ENCODE results near the gene CTIF. TPM values are rescaled to one million over a fixed set of nuclear protein-coding genes. Genes with fewer than 3 reads are reported as not detected.

The CTIF gene
- polyA plus RNA-seq, 3 donors = 0.38 to 8.7 (median 1.2) TPM

DNA sequence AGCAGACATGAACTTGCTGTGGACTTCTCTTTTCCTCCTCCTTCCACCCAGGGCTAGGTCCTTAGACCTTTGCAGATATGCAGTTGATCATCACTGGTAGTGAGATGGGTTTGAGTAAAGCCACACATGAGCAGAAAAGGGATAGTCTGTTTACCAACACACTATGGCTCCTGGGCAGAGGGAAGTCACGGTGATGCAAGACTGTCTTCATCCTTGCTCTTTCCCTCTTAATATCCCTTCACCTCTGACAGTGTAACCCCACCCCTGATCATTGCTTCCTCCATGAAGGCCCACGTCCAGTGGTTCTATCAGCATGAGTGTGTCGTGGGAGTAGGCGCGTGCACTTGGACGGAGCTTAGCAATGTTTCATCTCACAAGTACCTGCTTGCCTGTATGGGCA is 223.2 kb downstream of the CTIF start:
- TF ChIP-seq, protein P1, sequence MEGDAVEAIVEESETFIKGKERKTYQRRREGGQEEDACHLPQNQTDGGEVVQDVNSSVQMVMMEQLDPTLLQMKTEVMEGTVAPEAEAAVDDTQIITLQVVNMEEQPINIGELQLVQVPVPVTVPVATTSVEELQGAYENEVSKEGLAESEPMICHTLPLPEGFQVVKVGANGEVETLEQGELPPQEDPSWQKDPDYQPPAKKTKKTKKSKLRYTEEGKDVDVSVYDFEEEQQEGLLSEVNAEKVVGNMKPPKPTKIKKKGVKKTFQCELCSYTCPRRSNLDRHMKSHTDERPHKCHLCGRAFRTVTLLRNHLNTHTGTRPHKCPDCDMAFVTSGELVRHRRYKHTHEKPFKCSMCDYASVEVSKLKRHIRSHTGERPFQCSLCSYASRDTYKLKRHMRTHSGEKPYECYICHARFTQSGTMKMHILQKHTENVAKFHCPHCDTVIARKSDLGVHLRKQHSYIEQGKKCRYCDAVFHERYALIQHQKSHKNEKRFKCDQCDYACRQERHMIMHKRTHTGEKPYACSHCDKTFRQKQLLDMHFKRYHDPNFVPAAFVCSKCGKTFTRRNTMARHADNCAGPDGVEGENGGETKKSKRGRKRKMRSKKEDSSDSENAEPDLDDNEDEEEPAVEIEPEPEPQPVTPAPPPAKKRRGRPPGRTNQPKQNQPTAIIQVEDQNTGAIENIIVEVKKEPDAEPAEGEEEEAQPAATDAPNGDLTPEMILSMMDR (IDR thresholded peaks at IDR 0.05) = no peak

GRCh38 chr18:48762836-48763718 is 224.2 kb downstream of the CTIF start:
- Histone ChIP-seq H3K4me1 (ENCODE audit: control insufficient read depth in 1 of 2, insufficient read depth in 2 of 2, low read length in 2 of 2) (peaks cover 7 to 12% of the 10 kb centered on the region in 2 donors), H2AFZ (ENCODE audit: insufficient read depth, low read depth, low read length, poor library complexity, severe bottlenecking) (no peak overlapping the region), H4K20me1 (ENCODE audit: insufficient read depth, low read length) (no peaks in the 10 kb centered on the region), H3K36me3 (replicated peaks in 1 of 2; ENCODE audit: control insufficient read depth in 1 of 2, insufficient read depth in 2 of 2, low read length in 2 of 2) (peaks cover 0 to 56% of the 10 kb centered on the region in 2 donors), H3K9me3 (replicated peaks in 1 of 2; ENCODE audit: control insufficient read depth in 1 of 2, insufficient read depth in 1 of 2, low read length in 2 of 2) (no peaks in the 10 kb centered on the region), H3K27me3 (ENCODE audit: control insufficient read depth in 2 of 2, insufficient read depth in 2 of 2, low read length in 2 of 2) (no peaks in the 10 kb centered on the region), H3K27ac (ENCODE audit: low read depth in 1 of 2, low read length in 2 of 2) (no peak overlapping the region), H3K79me2 (ENCODE audit: insufficient read depth, low read length) (no peaks in the 10 kb centered on the region), H3K9ac (ENCODE audit: insufficient read depth, low read length, poor library complexity, severe bottlenecking) (no peak overlapping the region), H3K4me3 (replicated peaks in 1 of 3; ENCODE audit: low read depth in 2 of 3, low read length in 3 of 3) (no peak overlapping the region), H3K4me2 (replicated peaks; ENCODE audit: extremely low read depth, low read length, poor library complexity, severe bottlenecking) (no peak overlapping the region)
- no peak for DNase-seq
- no peak overlapping the region for H3K4me3 Mint-ChIP-seq
- H3K27ac Mint-ChIP-seq = no peak overlapping the region
- 94% methylated on average over 19 of the region's 21 CpGs for WGBS (ENCODE audit: insufficient coverage)
- peaks cover 0 to 3% (median 0%) of the 10 kb centered on the region in 7 donors for H3K9me3 Mint-ChIP-seq
- peaks cover 0 to 2% (median 0%) of the 10 kb centered on the region in 3 donors for H3K27me3 Mint-ChIP-seq (ENCODE audit: low read depth in 3 of 3)
- TF ChIP-seq, protein P1 (IDR thresholded peaks at IDR 0.05) = no peak
- intact Hi-C loops (cut with micrococcal nuclease) = loop anchor here (5.0 to 10.0 kb wide), 2 partner anchors 58 to 76 kb away; no protein-coding TSS in a partner anchor
- peaks cover 16% of the 10 kb centered on the region for H3K4me1 Mint-ChIP-seq
- H3K36me3 Mint-ChIP-seq = peaks cover 60 to 70% of the 10 kb centered on the region in 2 donors

More for the DNA sequence above, 223.2 kb downstream of the CTIF start:
- H2AFZ ChIP-seq (ENCODE audit: insufficient read depth, low read depth, low read length, poor library complexity, severe bottlenecking) = no peak overlapping the region
- intact Hi-C loops (cut with micrococcal nuclease) = loop anchor here (5.0 to 10.0 kb wide), 2 partner anchors 57 to 75 kb away; no protein-coding TSS in a partner anchor
- no peak overlapping the region for H3K27ac ChIP-seq (ENCODE audit: low read depth in 1 of 2, low read length in 2 of 2)
- Mint-ChIP-seq H3K4me3 (no peak overlapping the region), H3K27me3 (ENCODE audit: low read depth in 3 of 3) (peaks cover 0 to 2% (median 0%) of the 10 kb centered on the region in 3 donors), H3K4me1 (peaks cover 17% of the 10 kb centered on the region), H3K27ac (no peak overlapping the region), H3K36me3 (peaks cover 58 to 63% of the 10 kb centered on the region in 2 donors), H3K9me3 (peaks cover 0 to 3% (median 0%) of the 10 kb centered on the region in 7 donors)
- no peaks in the 10 kb centered on the region for H3K9me3 ChIP-seq (replicated peaks in 1 of 2; ENCODE audit: control insufficient read depth in 1 of 2, insufficient read depth in 1 of 2, low read length in 2 of 2)
- H3K4me1 ChIP-seq (ENCODE audit: control insufficient read depth in 1 of 2, insufficient read depth in 2 of 2, low read length in 2 of 2) = peaks cover 7 to 12% of the 10 kb centered on the region in 2 donors
- no peaks in the 10 kb centered on the region for H3K79me2 ChIP-seq (ENCODE audit: insufficient read depth, low read length)
- H4K20me1 ChIP-seq (ENCODE audit: insufficient read depth, low read length) = no peaks in the 10 kb centered on the region
- no peak overlapping the region for H3K4me2 ChIP-seq (replicated peaks; ENCODE audit: extremely low read depth, low read length, poor library complexity, severe bottlenecking)
- WGBS (ENCODE audit: insufficient coverage) = 94% methylated on average over 5 of the region's 6 CpGs
- H3K9ac ChIP-seq (ENCODE audit: insufficient read depth, low read length, poor library complexity, severe bottlenecking) = no peak overlapping the region
- H3K27me3 ChIP-seq (ENCODE audit: control insufficient read depth in 2 of 2, insufficient read depth in 2 of 2, low read length in 2 of 2) = no peaks in the 10 kb centered on the region
- peaks cover 0 to 55% of the 10 kb centered on the region in 2 donors for H3K36me3 ChIP-seq (replicated peaks in 1 of 2; ENCODE audit: control insufficient read depth in 1 of 2, insufficient read depth in 2 of 2, low read length in 2 of 2)
- no peak overlapping the region for H3K4me3 ChIP-seq (replicated peaks in 1 of 3; ENCODE audit: low read depth in 2 of 3, low read length in 3 of 3)
- DNase-seq = no peak
